GM19239 (cell line): ENCODE results near the gene XIAP.
A peak's percentile ranks its signal among the peaks of the same experiment; 100 is the strongest.
"Not testable (repeated sequence)": the region's sequence is repeated elsewhere in the genome, so short reads cannot be mapped to it uniquely, and the experiment has no call there.

ENCODE experiments used
- DNase-seq: peaks from one replicate; pipeline ENCODE4 v3.0.0; 2011; ENCODE audit warnings: low spot score; ENCODE audit not compliant: insufficient read length
- FAIRE-seq: peaks from 2 replicates; lab custom pipeline; 2011; peaks lifted over from hg19 to GRCh38; lab: Jason Lieb, UNC

Gene XIAP

DNA sequence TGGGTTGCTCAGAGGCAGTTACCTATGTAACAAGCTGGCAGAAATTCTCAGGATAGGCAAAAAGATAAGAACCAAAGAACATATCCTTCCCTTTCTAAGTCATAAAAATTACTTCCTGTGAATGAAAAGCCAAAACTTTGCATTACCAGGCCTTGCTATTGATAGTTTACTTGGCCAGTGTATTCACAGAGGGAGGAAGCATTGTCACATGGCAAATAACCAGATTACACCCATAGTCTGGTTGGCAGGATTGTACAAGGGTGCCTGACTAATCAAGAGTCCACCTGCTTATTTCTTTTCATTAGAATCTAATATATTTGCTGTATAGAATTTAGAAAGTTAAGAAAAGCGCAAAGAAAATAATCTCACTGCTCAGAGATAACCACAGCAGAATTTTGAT, 14.1 kb downstream of the XIAP start:
- FAIRE-seq = no peak
- no peak for DNase-seq

DNA sequence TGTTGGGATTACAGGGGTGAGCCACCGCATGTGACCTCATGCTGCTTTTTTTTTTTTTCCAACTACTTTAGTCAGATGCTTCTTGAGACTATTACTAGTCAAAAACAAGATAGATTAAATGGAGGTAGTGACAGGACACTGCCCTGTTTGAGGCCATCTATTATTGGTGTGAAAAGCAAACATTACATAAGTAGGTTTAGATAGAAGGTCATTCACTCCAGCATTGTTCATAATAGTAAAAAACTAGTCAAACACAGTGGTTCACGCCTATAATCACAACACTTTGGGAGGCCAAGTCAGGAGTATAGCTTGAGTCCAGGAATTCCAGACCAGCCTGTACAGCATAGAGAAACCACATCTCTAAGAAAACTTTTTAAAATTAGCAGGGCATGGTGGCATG, 16.3 kb downstream of the XIAP start:
- FAIRE-seq = no peak
- DNase-seq = no peak

DNA sequence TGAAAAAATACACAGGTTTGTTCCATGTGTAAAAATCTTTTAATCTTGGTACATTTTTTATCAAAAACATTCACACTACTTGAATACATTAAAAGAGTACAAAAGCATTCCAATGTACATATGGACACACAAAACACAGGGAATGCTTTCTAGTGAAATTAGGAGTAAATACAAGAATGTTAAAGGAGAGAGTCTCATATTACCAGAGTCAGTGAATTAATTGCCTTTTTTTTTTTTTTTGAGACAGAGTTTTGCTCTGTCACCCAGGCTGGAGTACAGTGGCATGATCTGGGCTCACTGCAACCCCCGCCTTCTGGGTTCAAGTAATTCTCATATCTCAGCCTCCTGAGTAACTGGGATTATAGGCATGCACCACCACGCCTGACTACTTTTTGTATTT, 17.0 kb downstream of the XIAP start:
- FAIRE-seq = no peak
- no peak for DNase-seq

DNA sequence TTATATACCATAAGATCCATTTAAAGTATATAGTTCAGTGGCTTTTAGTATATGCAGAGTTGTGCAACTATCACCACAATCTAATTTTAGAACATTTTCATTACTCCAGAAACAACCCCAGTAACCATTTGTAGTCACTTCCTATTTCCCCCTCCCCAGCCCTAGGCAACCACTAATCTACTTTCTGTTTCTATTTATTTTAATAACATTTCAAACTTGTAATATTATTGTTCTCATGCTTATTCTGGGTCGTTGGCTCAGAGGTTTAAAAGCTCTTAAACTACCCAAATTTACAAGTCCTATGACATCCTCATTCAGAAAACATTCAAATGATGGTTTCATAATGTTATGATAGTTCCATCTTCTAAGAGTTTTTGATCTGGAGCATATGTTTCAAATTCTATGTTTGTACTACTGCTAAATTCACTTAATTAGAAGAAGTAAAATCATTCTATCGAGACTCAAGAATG, 18.4 kb downstream of the XIAP start:
- FAIRE-seq = peak; percentile 89
- no peak for DNase-seq

DNA sequence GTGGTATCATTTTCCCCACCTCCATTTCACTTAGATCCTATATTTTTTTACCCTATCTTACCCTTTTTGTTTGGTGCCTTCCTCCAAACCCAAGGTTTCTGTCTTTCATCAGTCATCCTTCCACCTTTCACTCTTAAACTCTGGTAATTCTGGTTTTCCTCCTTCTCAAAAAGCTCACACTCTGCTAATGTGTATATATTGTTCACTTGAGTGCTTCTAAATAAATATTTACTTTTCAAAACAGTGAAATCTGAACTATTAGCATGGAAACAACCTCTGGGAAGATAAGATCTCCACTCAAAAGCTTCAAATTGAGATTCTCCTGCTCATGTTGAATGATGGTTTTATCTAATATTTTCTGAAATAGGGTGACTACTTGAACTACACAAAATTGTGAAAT, 21.5 kb downstream of the XIAP start:
- FAIRE-seq (no peak), DNase-seq (no peak)

DNA sequence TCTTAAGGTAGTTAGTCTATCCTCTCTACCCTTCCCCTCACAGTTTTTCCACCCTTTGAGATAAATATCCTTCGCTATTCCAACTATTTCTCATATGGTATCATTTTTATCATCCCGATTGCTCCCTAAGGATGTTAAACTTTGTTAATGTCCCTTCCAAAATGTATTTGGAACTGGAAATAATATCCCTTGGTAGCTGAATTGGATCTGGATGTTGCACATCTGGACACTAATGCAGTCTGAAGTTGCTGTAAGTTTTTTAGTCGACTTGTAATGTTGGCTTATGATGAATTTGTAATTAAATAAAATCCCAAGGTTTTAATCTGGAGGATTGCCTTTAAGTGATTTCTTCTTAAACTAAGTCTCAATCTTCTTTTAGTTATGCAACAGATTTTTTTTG, 22.5 kb downstream of the XIAP start:
- FAIRE-seq (peak; percentile 84), DNase-seq (no peak)

DNA sequence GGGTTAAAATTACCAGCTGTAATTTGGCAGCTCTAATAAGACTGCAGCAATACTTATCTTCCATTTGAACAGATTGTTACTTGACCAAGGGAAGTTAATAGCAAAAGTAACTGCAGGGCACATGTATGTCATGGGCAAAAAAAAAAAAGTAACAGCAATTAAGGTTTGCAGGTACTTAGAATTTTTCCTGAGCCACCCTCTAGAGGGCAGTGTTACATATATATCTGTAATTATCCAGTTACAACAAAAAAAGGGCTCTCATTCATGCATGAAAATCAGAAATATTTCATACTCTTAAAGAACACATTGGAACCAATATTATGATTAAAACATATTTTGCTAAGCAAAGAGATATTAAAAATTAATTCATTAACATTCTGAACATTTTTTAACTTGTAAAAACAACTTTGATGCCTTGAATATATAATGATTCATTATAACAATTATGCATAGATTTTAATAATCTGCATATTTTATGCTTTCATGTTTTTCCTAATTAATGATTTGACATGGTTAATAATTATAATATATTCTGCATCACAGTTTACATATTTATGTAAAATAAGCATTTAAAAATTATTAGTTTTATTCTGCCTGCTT, 25.1 kb downstream of the XIAP start:
- FAIRE-seq (peak; percentile 78), DNase-seq (no peak)

DNA sequence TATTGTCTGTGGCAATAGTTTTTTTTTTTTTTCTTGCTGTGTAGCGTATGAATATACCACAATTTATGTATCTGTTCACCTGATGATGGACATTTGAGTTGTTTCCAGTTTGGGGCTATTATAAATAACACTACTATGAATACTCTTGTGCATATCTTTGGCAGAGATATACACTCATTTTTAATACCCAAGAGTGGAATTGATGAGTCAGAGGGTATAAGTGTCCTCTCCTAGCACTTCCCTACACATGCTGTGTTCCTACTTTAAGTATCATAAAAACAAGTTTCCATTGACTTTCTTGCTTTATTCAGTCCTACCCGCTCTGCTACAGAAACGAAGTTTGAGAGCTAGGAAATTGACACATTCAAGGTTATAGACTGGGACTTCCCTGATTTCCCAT, 39.8 kb downstream of the XIAP start:
- no peak for DNase-seq
- no peak for FAIRE-seq

DNA sequence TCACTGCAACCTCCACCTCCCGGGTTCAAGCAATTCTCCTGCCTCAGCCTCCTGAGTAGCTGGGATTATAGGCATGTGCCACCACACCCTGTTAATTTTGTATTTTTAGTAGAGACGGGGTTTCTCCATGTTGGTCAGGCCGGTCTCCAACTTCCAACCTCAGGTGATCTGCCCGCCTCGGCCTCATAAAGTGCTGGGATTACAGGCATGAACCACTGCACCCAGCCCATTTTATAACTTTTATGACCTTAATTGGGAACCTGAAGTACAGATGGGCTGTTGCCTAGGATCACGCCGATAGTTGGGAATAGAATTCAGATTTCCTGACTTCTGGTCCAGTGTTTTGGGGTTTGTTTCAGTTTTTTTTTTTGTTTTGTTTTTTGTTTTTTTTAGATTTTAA, 43.4 kb downstream of the XIAP start:
- FAIRE-seq, DNase-seq: not testable (repeated sequence)

DNA sequence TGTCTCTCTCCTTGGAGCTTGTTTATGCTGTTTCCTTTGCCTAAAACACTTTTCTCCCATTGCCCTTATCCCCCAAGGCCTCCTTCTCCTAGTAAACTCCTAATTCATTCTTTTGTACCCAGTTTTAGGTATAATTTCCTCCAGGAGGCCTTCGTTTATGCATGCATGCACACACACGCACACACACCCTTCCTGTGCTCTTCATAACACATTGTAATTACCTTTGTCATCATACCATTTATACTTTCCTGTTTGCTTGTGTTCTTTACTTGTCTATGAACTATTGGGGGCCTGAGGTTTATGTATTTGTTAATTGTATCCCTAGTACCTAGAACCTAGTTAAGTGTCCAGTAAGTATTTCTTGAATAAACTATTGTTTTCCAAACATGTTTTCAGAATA, 45.5 kb downstream of the XIAP start:
- no peak for FAIRE-seq
- DNase-seq = no peak

DNA sequence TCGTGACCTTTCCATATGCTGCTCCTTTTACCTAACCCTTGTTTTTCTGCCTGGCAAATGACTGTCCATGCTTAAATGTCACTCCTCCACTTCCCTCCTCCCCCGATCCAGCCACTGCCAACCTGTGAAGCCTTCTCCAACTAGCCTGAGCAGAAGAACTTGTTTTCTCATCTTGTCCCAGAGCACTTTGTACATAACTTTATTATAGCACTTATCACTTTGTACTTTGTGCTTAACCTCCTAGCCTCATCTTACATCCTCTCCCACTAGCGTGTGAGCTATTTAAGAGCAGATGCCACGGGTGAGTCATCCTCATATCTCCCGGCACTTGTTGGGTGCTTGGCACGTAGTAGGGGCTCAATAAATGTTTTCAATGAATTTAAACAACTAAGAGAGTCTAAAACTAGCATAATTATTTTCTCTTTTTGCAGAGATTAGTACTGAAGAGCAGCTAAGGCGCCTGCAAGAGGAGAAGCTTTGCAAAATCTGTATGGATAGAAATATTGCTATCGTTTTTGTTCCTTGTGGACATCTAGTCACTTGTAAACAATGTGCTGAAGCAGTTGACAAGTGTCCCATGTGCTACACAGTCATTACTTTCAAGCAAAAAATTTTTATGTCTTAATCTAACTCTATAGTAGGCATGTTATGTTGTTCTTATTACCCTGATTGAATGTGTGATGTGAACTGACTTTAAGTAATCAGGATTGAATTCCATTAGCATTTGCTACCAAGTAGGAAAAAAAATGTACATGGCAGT, 46.9 kb downstream of the XIAP start:
- DNase-seq (no peak), FAIRE-seq (peak; percentile 60)

DNA sequence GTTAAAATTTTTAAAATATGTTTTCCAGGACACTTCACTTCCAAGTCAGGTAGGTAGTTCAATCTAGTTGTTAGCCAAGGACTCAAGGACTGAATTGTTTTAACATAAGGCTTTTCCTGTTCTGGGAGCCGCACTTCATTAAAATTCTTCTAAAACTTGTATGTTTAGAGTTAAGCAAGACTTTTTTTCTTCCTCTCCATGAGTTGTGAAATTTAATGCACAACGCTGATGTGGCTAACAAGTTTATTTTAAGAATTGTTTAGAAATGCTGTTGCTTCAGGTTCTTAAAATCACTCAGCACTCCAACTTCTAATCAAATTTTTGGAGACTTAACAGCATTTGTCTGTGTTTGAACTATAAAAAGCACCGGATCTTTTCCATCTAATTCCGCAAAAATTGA, 49.7 kb downstream of the XIAP start:
- no peak for DNase-seq
- no peak for FAIRE-seq

DNA sequence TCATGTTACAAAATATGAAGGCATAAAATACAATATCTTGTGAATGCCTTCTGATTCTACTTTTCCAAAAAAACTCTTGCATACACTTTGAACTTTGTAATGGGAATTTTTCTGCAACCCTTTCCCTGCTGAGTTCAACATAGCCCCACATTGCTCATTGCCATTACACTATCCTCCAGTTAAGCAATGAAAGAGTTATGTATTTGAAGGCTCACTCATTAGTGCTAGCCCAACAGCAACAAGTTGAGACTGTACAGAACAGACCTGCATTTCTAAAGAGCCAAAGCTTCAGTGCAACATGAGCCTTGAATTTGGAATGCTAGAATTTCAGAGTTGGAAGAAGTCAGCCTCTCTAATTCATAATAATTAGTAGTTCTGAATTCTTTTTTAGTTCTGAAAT, 57.2 kb downstream of the XIAP start:
- no peak for DNase-seq
- FAIRE-seq = no peak

DNA sequence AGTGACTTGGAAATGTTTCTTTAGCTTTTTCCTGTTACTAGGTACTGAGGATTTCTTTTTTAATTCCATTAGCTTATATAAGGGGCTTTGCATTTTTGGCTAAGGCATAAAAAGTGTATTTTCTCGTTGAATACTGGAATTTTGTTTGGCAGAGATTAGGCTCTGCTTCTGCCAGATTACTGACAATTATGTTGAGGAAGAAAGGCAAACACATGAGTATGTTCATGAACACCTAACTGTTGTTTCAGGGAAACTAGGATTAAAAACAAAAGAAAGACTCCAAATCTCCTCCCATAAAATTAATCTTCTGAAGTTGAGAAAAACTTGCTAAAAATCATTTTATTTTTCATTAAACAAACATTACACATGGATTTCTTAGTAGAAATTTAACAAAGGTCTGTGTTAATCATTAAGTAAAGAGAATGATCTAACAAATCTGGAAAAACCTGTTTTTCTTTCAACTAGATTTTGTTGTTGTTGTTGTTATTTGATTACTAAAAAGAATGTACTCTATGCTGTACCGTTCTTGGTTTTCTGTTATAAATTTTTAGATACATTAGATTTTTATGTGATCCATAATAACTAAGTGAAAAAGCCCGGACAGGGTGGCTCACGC, 58.4 kb downstream of the XIAP start:
- DNase-seq = no peak
- peak; percentile 84 for FAIRE-seq

DNA sequence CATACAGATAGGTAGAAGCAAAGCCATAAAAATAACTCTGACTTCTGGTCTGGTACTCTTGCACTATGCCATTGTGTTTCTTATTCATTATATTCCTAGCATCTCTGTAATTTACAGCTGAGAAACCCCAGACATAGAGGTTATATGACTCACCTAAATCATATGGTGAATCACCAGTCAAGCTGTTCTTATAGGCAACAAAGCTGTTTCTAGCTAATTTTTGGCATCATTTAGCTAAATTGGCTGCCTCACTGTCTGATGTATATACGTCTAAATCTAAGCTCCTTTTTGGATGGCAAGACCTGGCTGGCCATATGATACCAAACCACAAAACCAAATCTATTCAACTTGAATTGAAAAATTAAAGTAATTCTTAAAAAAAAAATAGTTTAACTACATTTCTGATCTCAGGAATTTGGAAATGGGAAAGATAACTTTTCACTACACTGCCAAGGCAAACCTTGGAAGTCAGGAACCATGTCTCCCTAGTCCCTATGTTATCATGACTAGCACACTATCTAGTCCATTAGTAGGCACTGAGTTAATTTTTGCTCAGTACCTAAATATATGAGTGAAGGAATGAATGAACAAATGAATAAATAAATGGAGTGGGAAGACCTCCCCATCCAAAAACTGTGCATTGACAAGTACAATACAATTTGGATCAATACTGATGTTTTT, 60.4 kb downstream of the XIAP start:
- FAIRE-seq (no peak), DNase-seq (no peak)

DNA sequence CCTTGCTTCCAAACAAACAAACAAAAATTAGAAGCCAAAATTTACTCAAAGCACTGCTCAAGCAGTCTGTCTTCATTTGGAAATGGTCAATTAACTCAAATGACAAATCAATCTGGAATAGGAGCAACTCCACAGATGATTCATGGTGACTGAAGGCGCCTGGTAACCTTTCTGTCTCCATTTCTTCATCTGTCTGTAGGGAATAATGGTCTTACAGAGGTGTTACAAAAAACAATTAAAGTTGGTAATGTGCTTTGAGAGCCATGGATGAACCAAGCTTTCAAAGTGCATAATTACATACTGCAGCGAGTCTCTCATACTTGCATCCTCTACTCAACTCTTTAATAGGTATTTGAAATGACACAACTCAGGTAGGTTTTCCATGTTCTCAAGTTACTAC, 63.4 kb downstream of the XIAP start:
- no peak for FAIRE-seq
- no peak for DNase-seq

DNA sequence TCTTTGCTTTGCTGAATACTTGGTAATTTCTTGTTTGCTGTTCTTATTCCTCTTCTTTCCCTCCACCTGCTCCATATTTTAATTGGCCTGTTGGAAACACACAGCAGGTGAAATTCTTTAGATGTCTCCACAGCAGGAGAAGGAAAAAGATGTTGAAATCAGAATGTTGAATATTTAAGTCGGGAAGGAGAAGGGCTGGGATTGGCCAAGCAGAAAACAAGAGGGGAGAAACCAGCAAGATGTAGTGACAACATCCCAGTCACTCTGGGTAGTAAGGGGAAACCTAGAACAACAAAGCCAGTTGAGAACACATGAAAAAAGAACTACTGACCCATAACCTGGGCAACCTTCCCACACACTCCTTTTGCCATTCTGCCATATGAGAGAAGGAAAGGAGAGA, 64.3 kb downstream of the XIAP start:
- FAIRE-seq = no peak
- DNase-seq = no peak

DNA sequence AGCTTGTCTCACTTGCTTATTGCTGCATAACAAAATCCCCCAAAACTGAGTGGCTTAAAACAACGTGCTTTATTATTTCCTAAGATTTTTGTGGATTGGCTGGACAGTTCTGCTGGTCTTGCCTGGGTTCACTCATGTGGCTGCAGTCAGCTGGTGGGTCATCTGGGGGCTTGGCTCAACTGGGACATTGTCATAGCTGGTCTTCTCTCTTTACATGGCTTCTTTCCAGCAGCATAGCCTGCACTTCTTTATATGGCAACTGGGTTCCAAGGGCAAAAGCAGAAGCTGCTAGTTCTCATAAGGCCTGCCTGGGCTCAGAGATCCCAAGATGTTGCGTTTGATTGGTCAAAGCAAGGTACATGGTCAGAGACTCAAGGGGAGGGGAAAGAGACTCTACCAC, 68.0 kb downstream of the XIAP start:
- DNase-seq (no peak), FAIRE-seq (no peak)

DNA sequence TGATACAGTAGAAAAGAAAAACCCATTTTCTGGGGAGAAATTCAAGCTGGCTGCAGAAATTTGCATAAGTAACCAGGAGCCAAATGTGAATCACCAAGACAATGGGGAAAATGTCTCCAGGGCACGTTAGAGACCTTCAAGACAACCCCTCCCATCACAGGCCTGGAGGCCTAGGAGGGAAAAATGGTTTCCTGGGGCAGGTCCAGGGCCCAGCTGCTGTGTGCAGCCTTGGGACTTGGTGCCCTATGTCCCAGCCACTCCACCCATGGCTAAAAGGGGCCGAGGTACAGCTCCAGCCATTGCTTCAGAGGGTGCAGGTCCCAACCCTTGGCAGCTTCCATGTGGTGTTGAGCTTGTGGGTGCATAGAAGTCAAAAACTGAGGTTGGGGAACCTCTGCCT, 72.2 kb downstream of the XIAP start:
- not testable (repeated sequence) for DNase-seq, FAIRE-seq

DNA sequence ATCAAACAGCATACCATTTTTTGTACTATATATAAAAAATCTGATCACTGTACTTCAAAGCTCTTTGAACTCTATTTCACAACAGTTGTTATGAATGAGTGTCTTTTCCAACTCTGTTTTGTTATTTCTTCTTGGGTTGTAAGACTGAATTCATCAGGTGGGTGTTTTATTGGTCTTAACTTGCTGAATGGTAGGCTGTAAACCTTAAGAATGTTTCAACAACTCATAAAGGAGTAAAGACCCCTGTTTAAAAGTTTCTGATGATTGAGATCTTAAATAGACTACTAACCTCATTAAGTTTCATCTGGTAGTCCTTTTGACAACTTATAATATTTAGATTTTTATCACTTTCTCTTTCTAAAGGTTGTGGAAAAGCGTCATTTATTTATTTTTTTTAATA, 83.2 kb downstream of the XIAP start:
- FAIRE-seq (peak; percentile 51), DNase-seq (no peak)

DNA sequence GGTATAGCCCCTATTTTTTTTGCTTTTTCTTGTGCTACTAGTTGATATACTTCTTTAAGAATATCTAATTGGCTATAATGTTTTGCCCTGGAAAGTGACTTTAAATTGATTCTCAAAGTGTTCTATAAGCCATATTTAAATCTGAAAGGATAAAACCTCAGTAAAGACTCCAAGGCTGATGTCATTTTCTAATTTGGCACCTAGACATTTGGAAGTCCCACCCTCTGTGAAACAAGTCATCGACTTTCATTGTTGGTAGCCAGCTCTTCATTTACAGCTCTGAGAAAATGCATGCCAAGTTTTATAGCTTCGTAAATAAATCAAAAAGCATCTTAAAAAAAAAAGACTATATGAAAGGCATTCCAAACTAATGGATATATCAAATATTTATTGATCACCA, 83.6 kb downstream of the XIAP start:
- DNase-seq = no peak
- no peak for FAIRE-seq
